ENCODE results near the gene RPTOR. TPM values are rescaled to one million over a fixed set of nuclear protein-coding genes. Genes with fewer than 3 reads are reported as not detected.
A peak's percentile ranks its signal among the peaks of the same experiment; 100 is the strongest.

RPTOR gene
- total RNA-seq, 1 experiment from 2014 or later, result 26.3 TPM

GRCh38 chr17:80588702-80589383, 44.2 kb downstream of the RPTOR start:
- no peak for DNase-seq (ENCODE audit: low spot score)

DNA sequence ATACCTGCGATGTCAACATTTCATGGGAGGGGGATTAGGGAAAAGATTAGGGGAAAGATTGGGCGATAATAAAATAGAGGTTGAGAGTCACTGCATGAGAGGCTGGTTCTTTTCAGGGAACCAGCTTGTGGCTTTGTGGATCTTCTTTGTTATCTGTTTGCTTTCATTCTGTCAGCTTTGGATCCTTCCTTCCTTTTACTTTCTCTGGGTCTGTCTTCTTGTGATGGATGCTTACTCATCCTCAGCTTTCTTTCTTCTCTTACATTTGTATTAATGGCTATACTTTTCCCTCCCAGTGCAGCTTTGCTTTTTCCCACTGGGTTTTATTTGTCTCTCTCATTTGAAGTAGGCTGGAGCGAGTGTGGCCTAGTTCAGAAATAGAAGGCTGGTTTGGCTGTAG, 47.1 kb downstream of the RPTOR start:
- no peak for DNase-seq (ENCODE audit: low spot score)

DNA sequence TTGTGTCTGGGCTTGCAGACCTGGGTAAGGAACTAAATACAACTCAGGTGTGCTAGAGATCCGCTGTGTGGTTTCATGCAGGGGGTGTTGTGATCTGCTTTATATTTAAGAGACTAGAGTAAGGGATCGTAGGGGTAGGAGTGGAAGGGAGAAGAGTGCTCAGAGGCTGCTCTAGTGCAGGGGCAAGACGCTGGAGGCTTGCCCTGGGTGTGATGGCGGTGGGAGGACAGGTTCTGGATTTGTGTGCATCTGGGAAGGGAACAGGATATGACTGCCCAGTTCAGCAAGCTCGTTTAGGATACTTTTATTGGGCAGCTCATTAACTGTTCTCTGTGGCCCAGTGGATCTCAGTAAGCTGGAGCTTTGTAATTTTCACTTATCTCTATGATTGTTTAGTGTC, 47.6 kb downstream of the RPTOR start:
- no peak for DNase-seq (ENCODE audit: low spot score)

- DNase-seq (ENCODE audit: low spot score), result no peak
These were observed 48.5 kb downstream of the RPTOR start for GRCh38 chr17:80593181-80593580.

DNA sequence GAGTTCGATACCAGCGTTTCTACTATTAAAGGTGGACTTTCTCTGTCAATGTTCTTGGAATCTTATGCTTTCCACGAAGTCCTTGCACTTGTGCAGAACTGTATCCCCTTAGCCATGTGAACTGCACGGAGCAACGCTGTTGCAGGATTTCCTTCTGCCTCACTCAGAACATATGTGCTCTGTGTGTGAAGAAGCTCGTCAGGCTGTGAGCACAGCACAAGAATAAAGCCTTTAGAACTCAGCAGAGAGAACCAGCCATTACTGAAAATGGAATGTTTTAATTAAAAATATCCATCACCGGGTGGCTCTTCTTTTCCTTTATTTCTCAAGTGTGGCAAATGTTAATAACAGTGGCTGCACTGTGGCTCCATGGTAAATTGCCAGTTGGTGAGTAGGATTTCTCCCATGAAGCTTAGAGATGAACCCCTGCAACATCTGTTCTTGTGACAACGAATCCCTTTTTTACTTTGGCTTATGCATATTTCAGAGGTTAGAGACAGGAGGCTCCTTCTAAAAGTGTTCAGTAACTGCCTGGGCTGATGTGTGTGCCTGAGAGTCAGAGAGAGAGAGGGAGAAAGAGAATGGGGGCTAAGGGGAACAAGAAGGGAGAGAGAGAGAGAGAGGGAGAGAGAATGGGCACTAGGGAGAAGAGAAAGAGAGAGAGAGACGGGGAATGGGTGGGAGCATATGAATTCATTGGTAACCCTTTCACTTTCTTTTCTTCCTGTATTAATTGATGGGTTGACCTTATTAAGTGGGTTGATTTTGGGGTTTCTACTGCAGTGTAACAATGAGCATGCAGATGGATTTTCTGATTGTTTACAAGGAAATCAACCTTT, 50.0 kb downstream of the RPTOR start:
- DNase-seq (ENCODE audit: low spot score), result no peak

- DNase-seq (ENCODE audit: low spot score), result no peak
These were observed 52.3 kb downstream of the RPTOR start for GRCh38 chr17:80596760-80597608.

DNA sequence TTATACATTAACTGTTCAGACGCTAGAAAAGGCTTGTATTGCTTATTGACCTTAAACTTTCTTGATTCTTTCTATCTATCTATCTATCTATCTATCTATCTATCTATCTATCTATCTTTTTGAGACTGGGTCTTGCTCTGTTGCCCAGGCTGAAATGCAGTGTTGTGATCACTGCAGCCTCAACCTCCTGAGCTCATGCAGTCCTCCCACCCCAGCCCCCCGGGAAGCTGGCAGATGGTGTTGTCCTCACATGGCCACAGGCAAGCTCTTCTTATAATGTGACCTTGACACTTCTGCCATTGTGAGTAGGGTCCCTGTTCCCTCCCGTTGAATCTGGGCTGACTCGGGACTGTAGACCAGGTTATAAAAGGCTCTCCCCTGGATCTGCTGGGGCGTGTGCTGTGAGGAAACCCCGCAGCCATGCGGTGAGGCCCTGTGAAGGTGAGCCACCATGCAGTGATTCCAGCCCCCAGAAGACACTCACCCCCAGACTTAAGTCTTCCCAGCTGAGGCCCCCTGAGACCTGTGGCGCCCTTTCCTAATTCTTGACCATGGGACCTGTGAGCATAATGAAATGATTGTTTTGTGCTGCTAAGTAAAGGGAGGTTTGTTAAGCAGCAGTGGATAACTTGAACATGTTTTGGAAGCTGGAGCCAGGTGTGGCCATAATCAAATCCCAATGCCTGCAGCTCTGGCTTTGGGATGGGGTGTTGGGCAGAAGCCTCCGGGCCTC, 54.3 kb downstream of the RPTOR start:
- no peak for DNase-seq (ENCODE audit: low spot score)

- DNase-seq (ENCODE audit: low spot score), result peak; percentile 83
These were observed 55.1 kb downstream of the RPTOR start for GRCh38 chr17:80599546-80600305.

GRCh38 chr17:80601146-80601545, 56.5 kb downstream of the RPTOR start:
- DNase-seq (ENCODE audit: low spot score), result no peak

DNA sequence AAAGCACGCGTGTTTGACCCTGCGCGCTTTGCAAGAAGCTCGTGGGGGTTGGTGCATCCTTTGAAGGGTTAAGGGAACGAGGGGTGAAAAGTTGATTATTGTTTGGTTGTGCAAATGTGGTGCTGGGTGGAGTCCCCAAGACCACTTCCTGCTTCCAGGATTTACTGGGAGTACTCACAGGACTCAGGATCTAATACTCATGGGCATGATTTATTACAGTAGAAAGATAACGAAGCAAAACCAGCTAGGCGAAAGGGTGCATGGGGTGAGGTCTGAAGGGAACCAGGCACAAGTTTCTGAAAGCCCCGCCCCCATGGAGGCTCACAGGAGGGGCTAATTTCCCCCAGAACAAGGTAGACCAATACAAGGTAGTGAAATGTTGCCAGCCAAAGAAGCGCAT, 58.8 kb downstream of the RPTOR start:
- DNase-seq (ENCODE audit: low spot score), result no peak

- no peak for DNase-seq (ENCODE audit: low spot score)
These were observed 59.5 kb downstream of the RPTOR start for GRCh38 chr17:80604009-80604669.

- no peak for DNase-seq (ENCODE audit: low spot score)
These were observed 60.0 kb downstream of the RPTOR start for GRCh38 chr17:80604670-80605010.

DNA sequence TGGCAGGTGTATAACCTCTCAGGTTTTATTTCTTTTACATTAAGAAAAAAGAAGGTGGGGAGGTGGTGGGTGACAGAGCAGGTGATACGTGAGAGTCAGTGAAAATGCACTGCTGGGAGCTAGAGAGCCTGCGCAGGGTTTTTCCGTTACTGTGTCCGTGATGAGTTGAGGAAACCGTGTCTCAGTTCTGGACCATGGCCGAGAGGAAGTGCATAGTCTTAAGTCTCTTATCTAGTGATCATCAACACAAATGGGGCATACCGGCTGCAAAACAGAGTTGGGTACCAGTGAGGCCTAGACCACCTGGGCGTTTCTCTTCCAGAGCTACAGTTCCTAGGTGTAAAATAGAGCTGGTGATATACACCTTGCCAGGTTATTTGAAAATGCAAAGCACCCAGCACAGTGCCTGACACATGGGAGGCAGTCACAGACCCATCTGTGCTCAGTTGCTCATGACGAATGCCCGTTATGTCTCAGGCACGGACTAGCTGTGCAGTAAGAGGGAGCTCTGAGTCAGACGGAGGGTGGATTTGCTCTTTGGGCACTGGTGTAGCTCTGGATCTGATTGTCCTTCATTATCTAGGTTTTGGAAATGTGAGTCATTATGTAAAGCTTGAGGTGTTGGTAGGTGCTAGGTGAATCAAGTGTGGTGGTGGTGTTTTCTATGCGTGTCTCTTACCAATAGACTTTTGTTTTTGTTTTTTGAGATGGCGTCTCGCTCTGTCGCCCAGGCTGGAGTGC, 60.9 kb downstream of the RPTOR start:
- DNase-seq (ENCODE audit: low spot score), result peak; percentile 61

DNA sequence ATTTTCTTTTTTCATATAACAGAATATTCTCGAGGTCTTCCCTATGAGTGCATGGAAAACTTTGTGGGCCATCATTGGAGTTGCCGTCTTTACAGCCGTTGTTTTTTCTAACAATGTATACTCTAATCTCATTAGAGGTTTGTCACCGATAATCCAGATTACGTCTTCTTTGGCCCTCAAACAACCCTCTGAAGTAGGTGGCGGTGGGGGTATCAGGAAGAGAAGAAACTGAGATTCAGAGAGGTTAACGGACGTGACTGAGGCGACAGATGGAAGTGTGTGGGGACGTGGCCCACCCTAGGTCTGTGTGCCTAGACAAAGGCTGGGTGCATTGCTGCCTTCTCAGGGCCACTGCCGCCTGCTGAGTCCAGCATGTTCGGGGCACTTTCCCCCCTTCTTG, 63.7 kb downstream of the RPTOR start:
- no peak for DNase-seq (ENCODE audit: low spot score)

DNA sequence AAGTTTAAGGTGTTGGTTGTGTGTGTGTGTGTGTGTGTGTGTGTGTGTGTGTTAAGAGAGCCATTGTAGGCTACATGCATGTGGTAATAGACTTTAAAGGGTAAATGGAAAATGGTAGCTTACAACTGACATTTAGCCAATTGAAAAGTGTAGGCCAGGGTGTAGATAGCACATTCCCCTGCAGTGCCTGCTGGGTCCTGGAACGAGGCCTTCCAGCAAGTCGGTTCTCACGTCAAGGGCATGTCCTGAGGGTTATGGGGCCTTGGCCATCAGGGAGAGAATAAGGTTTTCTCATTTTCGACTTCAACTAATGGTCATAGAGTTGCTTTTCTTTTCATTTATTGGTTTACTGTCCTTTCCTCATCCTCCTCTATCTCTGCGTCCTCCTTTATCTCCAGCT, 65.1 kb downstream of the RPTOR start:
- DNase-seq (ENCODE audit: low spot score), result no peak

DNA sequence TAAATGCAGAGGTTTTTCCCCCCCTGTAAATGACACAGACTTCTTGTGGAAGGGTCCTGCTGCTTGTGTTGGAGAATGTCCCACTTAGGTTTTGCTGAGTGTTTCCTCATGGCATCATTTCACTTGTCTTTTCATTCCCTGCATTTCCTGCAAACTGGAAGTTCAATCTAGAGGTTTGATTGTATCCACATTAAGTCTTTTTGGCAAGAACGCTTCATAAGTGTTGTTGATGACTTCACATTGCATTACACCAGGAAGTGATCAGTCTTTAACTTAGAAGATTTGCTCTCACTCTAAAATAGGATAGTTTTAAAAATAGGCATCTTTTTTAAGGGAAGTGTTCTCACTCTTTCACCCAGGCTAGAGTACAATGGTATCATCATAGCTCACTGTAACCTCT, 67.2 kb downstream of the RPTOR start:
- no peak for DNase-seq (ENCODE audit: low spot score)

GRCh38 chr17:80612997-80613731, 68.5 kb downstream of the RPTOR start:
- no peak for DNase-seq (ENCODE audit: low spot score)

DNA sequence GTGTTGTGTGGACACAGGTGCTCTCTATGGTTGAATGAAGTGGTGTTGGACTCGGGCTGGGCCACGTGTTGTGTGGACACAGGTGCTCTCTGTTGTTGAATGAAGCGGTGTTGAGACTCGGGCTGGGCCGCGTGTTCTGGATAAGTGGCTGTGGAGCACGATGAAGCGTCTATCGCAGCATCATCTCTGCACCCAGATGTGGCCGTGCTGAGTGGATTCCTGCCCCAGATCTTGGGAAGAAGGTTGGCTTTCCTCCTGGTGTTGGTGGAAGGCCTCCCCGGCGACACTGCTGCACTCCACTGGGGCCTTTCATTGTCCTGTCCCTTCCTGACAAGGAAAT, 69.1 kb downstream of the RPTOR start:
- DNase-seq (ENCODE audit: low spot score), result no peak
